HG02943 (cell line): ENCODE measurements around the gene TANGO6.
"Not testable (repeated sequence)": the region's sequence is repeated elsewhere in the genome, so short reads cannot be mapped to it uniquely, and the experiment has no call there.

Experiments
- ATAC-seq: cut with Tn5 transposase; IDR thresholded peaks from one replicate; pipeline ENCODE4 v1.9.1; 2021; ENCODE audit warnings: mild to moderate bottlenecking, low read depth, moderate library complexity; ENCODE audit not compliant: unreplicated experiment

The TANGO6 gene

GRCh38 chr16:69048328-69049120 lies 205.2 kb downstream of the TANGO6 start:
- no peak for ATAC-seq

DNA sequence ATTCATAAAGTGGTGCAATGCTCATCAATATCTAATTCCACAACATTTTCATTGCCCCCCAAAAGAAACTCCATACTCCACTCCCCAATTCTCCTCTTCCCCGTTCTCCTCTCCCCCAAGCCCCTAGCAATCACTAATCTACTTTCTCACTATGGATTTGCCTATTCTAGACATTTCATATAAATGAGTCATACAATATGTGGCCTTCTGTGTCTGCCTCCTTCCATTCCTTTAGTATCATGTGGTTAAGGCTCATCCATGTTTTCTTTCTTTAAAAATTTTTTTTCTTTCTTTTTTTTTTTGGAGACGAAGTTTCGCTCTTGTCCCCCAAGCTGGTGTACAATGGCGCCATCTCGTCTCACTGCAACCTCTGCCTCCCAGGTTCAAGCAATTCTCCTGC lies 205.8 kb downstream of the TANGO6 start:
- ATAC-seq, result no peak

DNA sequence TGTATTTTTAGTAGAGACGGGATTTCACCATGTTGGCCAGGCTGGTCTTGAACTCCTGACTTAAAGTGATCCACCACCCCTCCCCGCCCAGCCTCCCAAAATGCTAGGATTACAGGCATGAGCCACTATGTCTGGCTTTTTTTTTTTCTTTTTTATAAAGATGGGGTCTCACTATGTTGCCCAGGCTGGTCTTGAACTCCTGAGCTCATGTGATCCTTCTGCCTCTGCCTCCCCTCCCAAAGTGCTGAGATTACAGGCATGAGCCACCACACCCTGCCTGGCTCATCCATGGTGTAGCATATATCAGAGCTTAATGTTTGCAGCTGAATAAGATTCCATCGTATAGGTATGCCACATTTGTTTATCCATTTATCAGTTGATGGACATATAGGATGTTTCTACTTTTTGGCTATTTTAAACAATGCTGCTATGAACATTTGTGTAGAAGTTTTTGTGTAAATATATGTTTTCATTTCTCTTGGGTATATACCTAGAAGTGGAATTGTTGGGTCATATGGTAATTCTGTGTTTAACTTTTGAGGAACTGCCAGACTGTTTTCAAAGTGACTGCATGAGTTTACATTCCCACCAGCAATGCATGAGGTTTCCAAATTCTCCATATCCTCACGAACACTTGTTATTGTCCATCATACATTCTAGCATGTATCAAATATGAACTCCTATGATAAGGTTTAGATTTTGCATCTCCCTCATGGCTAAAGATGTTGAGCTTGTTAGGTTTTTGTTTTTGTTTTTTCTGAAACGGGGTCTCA lies 206.5 kb downstream of the TANGO6 start:
- no peak for ATAC-seq

DNA sequence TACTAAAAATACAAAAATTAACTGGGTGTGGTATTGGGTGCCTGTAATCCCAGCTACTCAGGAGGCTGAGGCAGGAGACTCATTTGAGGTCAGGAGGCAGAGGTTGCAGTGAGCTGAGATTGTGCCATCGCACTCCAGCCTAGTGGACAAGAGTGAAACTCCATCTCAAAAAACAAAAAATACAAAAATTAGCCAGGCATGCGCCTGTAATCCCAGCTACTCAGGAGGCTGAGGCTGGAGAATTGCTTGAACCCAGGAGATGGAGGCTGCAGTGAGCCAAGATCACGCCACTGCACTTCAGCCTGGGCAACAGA lies 208.1 kb downstream of the TANGO6 start:
- not testable (repeated sequence) for ATAC-seq

GRCh38 chr16:69055008-69055407 lies 211.7 kb downstream of the TANGO6 start:
- no peak for ATAC-seq

GRCh38 chr16:69055980-69056379 lies 212.6 kb downstream of the TANGO6 start:
- ATAC-seq, result no peak

- no peak for ATAC-seq
These were observed 213.1 kb downstream of the TANGO6 start for GRCh38 chr16:69056421-69056820.

GRCh38 chr16:69057400-69058378 lies 214.4 kb downstream of the TANGO6 start:
- ATAC-seq, result no peak

DNA sequence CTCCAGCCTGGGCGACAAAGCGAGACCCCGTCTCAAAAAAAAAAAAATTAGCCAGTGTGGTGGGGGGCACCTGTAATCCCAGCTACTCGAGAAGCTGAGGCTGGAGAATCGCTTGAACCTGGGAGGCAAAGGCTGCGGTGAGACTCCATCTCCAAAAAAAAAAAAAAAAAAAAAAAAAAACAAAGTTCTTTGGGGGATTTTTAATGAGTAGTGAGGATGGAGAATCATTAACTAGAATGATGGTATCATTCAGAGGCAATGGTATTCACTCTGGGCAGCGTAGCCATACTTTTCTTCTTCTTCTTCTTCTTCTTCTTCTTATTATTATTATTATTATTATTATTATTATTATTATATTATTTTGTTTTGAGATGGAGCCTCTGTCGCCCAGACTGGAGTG lies 220.2 kb downstream of the TANGO6 start:
- ATAC-seq, result not testable (repeated sequence)

- ATAC-seq, result no peak
These were observed 220.9 kb downstream of the TANGO6 start for GRCh38 chr16:69064124-69064763.

DNA sequence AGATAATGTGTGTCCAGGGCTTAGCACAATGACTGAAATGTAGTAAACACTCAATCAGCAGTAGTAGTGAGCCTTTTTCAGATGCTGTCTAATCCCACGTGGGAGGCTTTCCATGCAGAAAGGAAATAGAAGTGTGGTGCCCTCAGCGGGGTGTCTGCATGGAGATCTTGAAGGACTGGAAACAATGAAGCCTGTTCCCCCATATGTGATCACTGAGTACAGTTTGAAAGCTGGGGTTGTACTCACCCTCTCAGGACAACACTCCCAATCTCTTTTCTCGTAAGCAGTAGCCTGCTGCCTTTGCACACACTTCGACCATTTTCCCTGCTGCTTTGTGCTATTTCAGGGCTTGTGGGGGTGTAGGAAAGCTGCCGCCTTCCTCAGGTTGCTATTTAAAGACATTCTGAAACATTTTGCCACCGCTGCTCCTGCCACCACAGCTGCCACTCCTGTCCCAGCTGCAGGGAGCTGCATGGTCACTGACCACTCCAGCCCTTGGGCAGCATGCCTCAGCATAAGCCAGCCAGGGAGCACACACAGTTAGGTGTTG lies 221.5 kb downstream of the TANGO6 start:
- ATAC-seq, result no peak

DNA sequence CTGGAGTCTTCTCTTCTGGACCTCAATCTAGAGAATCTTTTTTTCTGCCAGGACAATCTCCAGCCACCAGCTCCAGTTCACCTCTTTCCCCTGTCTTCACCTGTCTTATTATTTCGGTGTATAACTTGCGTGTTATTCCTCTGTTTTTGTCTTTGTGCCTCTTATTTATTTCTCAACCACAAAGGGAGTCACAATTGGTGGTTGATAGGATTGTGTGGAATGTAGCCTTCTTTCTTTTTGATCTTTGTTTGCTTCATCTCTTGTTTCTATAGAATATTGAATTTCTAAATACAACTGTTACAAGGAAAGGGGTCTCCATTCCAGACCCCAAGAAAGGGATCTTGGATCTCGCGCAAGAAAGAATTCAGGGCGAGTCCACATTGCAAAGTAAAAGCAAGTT lies 226.2 kb downstream of the TANGO6 start:
- no peak for ATAC-seq

GRCh38 chr16:69071036-69071435 lies 227.7 kb downstream of the TANGO6 start:
- no peak for ATAC-seq

DNA sequence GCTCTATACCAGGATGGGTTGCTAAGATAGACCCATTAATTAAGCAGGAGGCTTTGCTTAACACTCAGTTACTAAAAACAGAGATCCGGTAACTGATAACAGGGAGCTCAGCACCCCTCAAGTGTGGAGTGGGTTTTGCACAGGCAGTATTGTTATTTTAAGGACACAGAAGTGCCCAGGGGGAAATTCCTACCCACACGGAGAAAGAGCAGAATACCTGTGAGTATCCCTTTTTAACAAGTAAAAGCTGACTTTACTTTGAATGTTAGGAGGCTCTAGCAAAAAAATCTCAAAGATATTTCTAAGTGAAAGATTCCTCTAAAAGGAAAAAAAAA lies 229.3 kb downstream of the TANGO6 start:
- no peak for ATAC-seq

DNA sequence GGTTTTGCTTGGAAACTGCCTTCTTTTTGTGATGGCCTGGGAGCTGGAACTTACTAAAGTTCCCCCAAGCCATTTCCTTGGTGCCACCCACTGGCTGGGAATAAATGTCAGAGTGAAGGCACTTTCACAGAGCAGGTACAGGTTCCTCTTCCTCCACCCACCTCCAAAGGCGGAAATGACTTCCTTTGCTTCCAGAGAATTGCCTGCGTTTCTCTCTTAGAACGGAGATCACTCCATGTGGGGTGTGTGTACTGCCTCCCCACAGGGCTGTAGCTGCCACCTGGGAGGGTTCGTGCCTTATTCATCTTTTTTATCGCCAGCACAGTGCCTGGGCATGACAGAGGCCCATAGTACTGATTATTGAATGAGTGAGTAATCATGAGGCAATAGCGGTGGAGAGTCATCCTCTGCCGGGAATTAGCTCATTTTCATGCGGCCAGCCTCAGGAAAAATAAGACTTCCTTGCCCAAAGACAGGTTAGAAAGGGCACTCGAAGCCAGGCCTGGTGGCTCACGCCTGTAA lies 229.9 kb downstream of the TANGO6 start:
- no peak for ATAC-seq

DNA sequence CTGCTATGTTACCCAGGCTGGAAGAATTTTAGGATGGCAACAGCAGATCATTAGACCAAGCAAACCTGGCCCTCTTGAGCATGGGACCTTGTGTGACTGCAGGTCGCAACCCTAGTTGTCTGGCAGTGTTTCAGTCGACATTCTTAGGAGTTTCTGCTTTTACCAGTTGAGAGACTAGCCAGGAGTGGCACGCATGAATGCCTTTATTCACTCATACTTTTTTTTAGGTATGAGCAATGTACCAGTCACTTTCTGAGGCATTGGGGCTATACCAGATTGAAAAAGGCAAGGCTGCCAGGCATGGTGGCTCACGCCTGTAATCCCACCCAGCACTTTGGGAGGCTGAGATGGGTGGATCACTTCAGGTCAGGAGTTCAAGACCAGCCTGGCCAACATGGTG lies 233.9 kb downstream of the TANGO6 start:
- no peak for ATAC-seq

DNA sequence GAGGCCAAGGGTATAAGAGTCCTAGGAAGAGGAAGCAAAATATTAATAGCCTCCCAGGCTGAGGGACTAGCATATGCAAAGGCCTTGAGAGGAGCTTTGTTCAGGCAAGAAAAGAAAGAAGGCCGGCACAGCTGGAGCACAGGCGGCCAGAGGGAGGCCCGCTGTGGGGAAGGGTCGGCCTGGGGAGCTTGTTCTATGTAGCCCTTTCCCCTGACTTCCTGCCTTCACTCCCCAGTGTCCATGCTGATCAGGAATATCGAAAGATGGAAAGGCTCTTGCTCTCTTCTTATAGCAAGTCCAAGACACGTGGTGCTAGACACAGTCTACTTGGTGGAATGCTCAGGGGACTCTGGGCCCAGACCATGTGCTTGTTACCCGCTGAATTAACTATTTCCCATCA lies 234.7 kb downstream of the TANGO6 start:
- ATAC-seq, result no peak

- no peak for ATAC-seq
These were observed 236.4 kb downstream of the TANGO6 start for GRCh38 chr16:69079697-69080096.

DNA sequence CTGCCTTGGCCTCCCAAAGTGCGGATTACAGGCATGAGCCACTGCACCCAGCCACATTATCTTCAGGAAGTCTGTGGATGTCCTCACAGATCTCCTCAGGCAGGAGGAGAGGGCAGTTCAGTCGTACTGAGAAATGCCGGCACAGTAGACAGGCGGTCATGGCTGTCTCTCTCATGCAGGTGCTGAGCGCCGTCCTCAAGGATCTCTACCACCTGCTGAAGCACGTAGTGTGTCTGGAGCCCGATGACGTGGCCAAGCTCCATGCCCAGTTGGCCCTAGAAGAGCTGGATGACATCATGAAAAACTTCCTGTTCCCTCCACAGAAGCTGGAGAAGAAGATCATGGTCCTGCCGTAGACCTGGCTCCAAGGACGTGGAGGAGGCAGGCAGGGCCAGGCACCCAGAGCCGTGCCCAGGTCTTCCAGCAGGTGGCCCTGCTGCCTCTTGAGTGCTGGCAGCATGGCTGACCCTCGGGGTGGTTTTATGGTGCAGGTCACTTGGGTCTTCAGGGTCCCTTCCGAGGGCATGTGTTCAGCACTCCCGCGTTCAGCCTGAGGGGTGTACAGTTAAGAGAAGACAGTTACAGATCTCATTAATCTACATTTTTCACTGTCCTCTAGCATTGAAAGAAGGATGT lies 240.1 kb downstream of the TANGO6 start:
- ATAC-seq, result no peak

DNA sequence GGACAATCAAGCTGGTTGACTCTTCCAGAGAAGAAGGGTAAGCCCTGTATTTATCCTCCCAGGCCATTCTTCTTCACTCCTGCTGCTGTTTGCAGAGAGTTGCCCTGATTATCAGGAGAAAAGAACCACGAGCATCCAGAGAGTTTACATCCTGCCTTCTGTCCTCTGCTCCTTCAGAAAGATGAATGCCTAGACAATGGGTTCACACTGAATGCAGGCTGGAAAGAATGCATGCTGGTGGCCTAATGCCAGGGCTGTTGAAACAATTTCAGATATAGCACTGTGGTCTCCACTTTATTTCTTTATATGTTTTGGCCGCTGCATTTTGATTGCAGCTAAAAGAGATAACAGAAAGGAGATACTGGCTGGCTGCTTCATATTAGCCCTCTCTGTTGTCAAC lies 241.0 kb downstream of the TANGO6 start:
- ATAC-seq, result no peak
